ENCODE results near the gene GGPS1. TPM values are rescaled to one million over a fixed set of nuclear protein-coding genes. Genes with fewer than 3 reads are reported as not detected.
"Not testable (repeated sequence)": the region's sequence is repeated elsewhere in the genome, so short reads cannot be mapped to it uniquely, and the experiment has no call there.

GGPS1 gene
- total RNA-seq, 1 experiment from 2014 or later, result 40.4 TPM

DNA sequence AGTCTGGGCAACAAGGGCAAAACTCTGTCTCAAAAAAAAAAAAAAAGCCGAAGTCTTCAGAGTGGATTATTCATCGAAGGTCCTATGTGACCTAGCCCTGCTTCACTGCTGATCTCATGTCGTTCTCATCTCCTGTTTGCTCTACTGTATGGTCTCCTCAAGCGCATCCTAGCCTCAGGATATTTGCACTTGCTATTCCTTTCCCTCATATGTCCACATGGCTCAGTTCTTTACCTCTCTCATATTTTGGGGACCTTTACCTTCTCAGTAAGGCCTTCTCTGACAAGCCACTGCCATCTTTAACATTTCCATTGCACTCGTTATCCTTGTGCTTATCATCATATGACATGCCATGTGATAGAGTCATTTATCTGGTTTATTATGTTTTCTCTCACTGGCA lies 41.4 kb downstream of the GGPS1 start:
- Mint-ChIP-seq H3K27me3 (ENCODE audit: insufficient read depth, unreplicated experiment) (no peaks in the 10 kb centered on the region), H3K36me3 (ENCODE audit: insufficient read depth, unreplicated experiment) (peaks cover 41% of the 10 kb centered on the region), H3K4me3 (ENCODE audit: unreplicated experiment) (peak overlapping the region; percentile 60), H3K4me1 (ENCODE audit: low read depth, unreplicated experiment) (peaks cover 22% of the 10 kb centered on the region), H3K9me3 (ENCODE audit: unreplicated experiment) (no peaks in the 10 kb centered on the region), H3K27ac (ENCODE audit: unreplicated experiment) (peak overlapping the region; percentile 10)
- intact Hi-C loops (cut with micrococcal nuclease; ENCODE audit: unreplicated experiment), result no loop called here
- Histone ChIP-seq H3K36me3 (ENCODE audit: control insufficient read depth, insufficient read depth, low read length) (no peaks in the 10 kb centered on the region), H3K4me3 (ENCODE audit: low read depth, low read length) (no peak overlapping the region), H3K4me1 (peaks cover 12% of the 10 kb centered on the region; the same call in 1 of the 2 replicates), H3K9me3 (no peaks in the 10 kb centered on the region), H3K27me3 (replicated peaks; ENCODE audit: control insufficient read depth, insufficient read depth, low read length) (no peaks in the 10 kb centered on the region)
- no peak for DNase-seq
- TF ChIP-seq, protein P1, sequence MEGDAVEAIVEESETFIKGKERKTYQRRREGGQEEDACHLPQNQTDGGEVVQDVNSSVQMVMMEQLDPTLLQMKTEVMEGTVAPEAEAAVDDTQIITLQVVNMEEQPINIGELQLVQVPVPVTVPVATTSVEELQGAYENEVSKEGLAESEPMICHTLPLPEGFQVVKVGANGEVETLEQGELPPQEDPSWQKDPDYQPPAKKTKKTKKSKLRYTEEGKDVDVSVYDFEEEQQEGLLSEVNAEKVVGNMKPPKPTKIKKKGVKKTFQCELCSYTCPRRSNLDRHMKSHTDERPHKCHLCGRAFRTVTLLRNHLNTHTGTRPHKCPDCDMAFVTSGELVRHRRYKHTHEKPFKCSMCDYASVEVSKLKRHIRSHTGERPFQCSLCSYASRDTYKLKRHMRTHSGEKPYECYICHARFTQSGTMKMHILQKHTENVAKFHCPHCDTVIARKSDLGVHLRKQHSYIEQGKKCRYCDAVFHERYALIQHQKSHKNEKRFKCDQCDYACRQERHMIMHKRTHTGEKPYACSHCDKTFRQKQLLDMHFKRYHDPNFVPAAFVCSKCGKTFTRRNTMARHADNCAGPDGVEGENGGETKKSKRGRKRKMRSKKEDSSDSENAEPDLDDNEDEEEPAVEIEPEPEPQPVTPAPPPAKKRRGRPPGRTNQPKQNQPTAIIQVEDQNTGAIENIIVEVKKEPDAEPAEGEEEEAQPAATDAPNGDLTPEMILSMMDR (IDR thresholded peaks at IDR 0.05; ENCODE audit: insufficient read depth in 1 of 2, low read depth in 1 of 2, low read length in 1 of 2, severe bottlenecking in 1 of 2, unreplicated experiment in 1 of 2), result no peak
- BruUV-seq (replicated peaks), result no TSS peak
- ChIA-PET POLR2A (no interaction called here), CTCF (no interaction called here)

DNA sequence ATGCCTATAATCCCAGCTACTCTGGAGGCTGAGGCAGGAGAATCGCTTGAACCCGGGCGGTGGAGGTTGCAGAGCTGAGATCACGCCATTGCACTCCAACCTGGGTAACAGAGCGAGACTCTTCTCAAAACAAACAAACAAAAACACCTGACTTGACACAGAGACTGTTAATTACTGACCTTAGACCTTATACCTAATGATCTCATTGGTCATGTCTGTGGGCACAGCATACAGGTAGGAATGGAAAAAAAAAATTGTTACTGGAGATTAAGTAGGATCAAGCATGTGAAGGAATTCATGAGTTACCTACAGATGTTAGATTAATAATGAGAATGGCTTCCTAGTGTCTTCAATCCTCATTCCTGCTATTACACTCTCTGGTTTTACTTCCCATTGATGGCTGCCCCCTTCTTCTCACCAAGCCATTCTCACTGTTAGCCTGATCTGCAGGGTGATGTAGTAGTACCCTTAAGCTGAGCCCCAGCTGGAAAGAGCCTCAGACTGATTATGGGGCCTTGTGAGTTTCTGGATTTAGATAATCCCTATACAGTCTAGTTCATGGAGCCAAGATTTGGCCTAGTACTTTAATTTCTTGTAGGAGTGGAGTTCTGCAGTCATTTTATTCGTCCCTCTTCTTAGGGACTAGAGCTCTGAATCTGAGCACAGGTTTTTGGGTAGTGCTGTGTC lies 47.7 kb downstream of the GGPS1 start:
- Mint-ChIP-seq H3K4me1 (ENCODE audit: low read depth, unreplicated experiment) (no peaks in the 10 kb centered on the region), H3K27ac (ENCODE audit: unreplicated experiment) (no peak overlapping the region), H3K9me3 (ENCODE audit: unreplicated experiment) (no peaks in the 10 kb centered on the region), H3K36me3 (ENCODE audit: insufficient read depth, unreplicated experiment) (peaks cover 44% of the 10 kb centered on the region), H3K27me3 (ENCODE audit: insufficient read depth, unreplicated experiment) (no peaks in the 10 kb centered on the region), H3K4me3 (ENCODE audit: unreplicated experiment) (no peak overlapping the region)
- no peaks in the 10 kb centered on the region for H3K27me3 ChIP-seq (replicated peaks; ENCODE audit: control insufficient read depth, insufficient read depth, low read length)
- no peaks in the 10 kb centered on the region for H3K4me1 ChIP-seq
- DNase-seq, result no peak
- no peaks in the 10 kb centered on the region; the same call in 1 of the 2 replicates for H3K9me3 ChIP-seq
- TF ChIP-seq, protein P1 (IDR thresholded peaks at IDR 0.05; ENCODE audit: insufficient read depth in 1 of 2, low read depth in 1 of 2, low read length in 1 of 2, severe bottlenecking in 1 of 2, unreplicated experiment in 1 of 2), result no peak
- BruUV-seq (replicated peaks), result no TSS peak
- no peak overlapping the region for H3K4me3 ChIP-seq (ENCODE audit: low read depth, low read length)
- no peaks in the 10 kb centered on the region for H3K36me3 ChIP-seq (ENCODE audit: control insufficient read depth, insufficient read depth, low read length)
- ChIA-PET CTCF (no interaction called here), POLR2A (no interaction called here)
- intact Hi-C loops (cut with micrococcal nuclease; ENCODE audit: unreplicated experiment), result no loop called here

DNA sequence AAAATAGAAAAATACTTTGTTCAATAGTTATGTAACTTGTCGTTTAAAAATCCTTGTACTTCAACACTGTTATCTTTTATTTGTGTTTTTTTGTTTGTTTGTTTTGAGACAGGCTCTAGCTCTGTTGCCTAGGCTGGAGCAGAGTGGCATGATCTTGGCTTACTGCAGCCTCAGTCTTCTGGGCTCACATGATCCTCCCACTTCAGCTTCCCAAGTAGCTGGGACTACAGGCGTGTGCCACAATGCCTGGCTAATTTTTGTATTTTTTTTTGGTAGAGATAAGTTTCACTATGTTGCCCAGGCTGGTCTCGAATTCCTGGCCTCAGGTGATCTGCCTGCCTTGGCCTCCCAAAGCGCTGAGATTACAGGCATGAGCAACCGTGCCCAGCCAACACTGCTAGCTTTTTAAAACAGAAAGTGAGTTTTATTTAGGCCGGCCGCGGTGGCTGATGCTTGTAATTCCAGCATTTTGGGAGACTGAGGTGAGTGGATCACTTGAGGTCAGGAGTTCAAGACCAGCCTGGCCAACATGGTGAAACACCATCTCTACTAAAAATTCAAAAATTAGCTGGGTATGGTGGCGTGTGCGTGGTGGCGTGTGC lies 49.9 kb downstream of the GGPS1 start:
- H3K4me1 Mint-ChIP-seq (ENCODE audit: low read depth, unreplicated experiment); DNase-seq; H3K4me3 Mint-ChIP-seq (ENCODE audit: unreplicated experiment); H3K9me3 ChIP-seq; H3K27ac Mint-ChIP-seq (ENCODE audit: unreplicated experiment); H3K27me3 Mint-ChIP-seq (ENCODE audit: insufficient read depth, unreplicated experiment); H3K36me3 ChIP-seq (ENCODE audit: control insufficient read depth, insufficient read depth, low read length); H3K4me3 ChIP-seq (ENCODE audit: low read depth, low read length); CTCF ChIA-PET; BruUV-seq (replicated peaks); intact Hi-C loops (cut with micrococcal nuclease; ENCODE audit: unreplicated experiment); H3K27me3 ChIP-seq (replicated peaks; ENCODE audit: control insufficient read depth, insufficient read depth, low read length); POLR2A ChIA-PET; H3K9me3 Mint-ChIP-seq (ENCODE audit: unreplicated experiment); H3K4me1 ChIP-seq: not testable (repeated sequence)
- H3K36me3 Mint-ChIP-seq (ENCODE audit: insufficient read depth, unreplicated experiment), result peaks cover 34% of the 10 kb centered on the region

DNA sequence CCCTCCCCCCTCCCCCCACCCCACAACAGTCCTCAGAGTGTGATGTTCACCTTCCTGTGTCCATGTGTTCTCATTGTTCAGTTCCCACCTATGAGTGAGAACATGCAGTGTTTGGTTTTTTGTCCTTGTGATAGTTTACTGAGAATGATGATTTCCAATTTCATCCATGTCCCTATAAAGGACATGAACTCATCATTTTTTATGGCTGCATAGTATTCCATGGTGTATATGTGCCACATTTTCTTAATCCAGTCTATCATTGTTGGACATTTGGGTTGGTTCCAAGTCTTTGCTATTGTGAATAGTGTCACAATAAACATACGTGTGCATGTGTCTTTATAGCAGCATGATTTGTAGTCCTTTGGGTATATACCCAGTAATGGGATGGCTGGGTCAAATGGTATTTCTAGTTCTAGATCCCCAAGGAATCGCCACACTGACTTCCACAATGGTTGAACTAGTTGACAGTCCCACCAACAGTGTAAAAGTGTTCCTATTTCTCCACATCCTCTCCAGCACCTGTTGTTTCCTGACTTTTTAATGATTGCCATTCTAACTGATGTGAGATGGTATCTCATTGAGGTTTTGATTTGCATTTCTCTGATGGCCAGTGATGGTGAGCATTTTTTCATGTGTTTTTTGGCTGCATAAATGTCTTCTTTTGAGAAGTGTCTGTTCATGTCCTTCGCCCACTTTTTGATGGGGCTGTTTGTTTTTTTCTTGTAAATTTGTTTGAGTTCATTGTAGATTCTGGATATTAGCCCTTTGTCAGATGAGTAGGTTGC lies 53.8 kb downstream of the GGPS1 start:
- H3K4me1 Mint-ChIP-seq (ENCODE audit: low read depth, unreplicated experiment); BruUV-seq (replicated peaks); H3K27me3 ChIP-seq (replicated peaks; ENCODE audit: control insufficient read depth, insufficient read depth, low read length); DNase-seq; intact Hi-C loops (cut with micrococcal nuclease; ENCODE audit: unreplicated experiment); H3K4me3 ChIP-seq (ENCODE audit: low read depth, low read length); H3K9me3 ChIP-seq; H3K27ac Mint-ChIP-seq (ENCODE audit: unreplicated experiment); H3K27me3 Mint-ChIP-seq (ENCODE audit: insufficient read depth, unreplicated experiment); H3K4me1 ChIP-seq; H3K4me3 Mint-ChIP-seq (ENCODE audit: unreplicated experiment); H3K36me3 ChIP-seq (ENCODE audit: control insufficient read depth, insufficient read depth, low read length); POLR2A ChIA-PET; CTCF ChIA-PET: not testable (repeated sequence)
- Mint-ChIP-seq H3K36me3 (ENCODE audit: insufficient read depth, unreplicated experiment) (peaks cover 24% of the 10 kb centered on the region), H3K9me3 (ENCODE audit: unreplicated experiment) (peaks cover 17% of the 10 kb centered on the region)

DNA sequence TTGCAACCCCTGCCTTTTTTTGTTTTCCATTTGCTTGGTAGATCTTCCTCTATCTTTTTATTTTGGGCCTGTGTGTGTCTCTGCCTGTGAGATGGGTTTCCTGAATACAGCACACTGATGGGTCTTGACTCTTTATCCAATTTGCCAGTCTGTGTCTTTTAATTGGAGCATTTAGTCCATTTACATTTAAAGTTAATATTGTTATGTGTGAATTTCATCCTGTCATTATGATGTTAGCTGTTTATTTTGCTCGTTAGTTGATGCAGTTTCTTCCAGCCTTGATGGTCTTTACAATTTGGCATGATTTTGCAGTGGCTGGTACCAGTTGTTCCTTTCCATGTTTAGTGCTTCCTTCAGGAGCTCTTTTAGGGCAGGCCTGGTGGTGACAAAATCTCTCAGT lies 57.3 kb downstream of the GGPS1 start:
- H3K9me3 ChIP-seq; BruUV-seq (replicated peaks); DNase-seq; H3K4me1 ChIP-seq; H3K36me3 ChIP-seq (ENCODE audit: control insufficient read depth, insufficient read depth, low read length); H3K27me3 ChIP-seq (replicated peaks; ENCODE audit: control insufficient read depth, insufficient read depth, low read length); intact Hi-C loops (cut with micrococcal nuclease; ENCODE audit: unreplicated experiment); H3K4me3 Mint-ChIP-seq (ENCODE audit: unreplicated experiment); H3K27me3 Mint-ChIP-seq (ENCODE audit: insufficient read depth, unreplicated experiment); H3K4me3 ChIP-seq (ENCODE audit: low read depth, low read length); POLR2A ChIA-PET; H3K27ac Mint-ChIP-seq (ENCODE audit: unreplicated experiment); CTCF ChIA-PET; H3K4me1 Mint-ChIP-seq (ENCODE audit: low read depth, unreplicated experiment): not testable (repeated sequence)
- Mint-ChIP-seq H3K36me3 (ENCODE audit: insufficient read depth, unreplicated experiment) (peaks cover 15% of the 10 kb centered on the region), H3K9me3 (ENCODE audit: unreplicated experiment) (peaks cover 26% of the 10 kb centered on the region)

All from Caco-2 (cell line).